ENCODE data around the gene CDH6.

The CDH6 gene

DNA sequence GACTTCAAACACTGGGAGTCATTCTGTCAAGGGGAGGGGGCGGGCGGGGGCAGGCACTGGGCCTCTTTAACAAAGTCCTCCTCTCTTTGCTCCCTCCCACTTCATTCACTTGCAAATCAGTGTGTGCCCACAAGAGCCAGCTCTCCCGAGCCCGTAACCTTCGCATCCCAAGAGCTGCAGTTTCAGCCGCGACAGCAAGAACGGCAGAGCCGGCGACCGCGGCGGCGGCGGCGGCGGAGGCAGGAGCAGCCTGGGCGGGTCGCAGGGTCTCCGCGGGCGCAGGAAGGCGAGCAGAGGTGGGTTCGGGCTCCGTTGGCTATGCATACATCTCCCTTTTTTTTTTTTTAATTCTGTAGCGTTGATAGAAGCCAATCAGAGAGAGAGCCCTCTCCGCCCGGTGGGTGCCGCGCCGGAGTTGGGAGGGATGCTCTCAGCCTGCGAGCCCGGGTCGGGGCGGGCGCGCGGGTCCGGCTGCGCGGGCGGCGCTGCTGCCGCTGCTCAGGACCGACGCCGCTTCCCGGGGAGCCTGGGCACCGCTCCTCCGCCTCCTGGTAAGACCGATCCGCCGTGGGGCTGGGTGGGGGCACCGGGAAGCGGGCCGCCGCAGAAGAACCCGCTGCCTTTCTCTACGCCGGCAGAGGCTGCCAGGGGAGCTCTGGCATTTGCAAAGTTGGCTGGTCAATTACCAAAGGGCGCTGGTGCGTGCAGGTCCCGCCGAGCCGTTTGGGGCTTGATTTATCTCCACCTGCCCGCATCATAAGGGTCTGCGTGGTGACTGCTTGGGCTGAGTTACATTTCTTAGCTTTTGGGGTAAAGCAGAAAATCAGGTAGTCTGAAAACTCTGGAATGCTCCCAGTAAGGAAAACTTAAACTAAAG lies at the start of gene CDH6:
Gene CDH6 (plus strand): TSS at position 96 of the 877 bp plus-strand sequence. CDS start 73,788 bp downstream, outside the sequence.
- no peak for DNase-seq (ENCODE audit: low read depth in 2 of 2)

DNA sequence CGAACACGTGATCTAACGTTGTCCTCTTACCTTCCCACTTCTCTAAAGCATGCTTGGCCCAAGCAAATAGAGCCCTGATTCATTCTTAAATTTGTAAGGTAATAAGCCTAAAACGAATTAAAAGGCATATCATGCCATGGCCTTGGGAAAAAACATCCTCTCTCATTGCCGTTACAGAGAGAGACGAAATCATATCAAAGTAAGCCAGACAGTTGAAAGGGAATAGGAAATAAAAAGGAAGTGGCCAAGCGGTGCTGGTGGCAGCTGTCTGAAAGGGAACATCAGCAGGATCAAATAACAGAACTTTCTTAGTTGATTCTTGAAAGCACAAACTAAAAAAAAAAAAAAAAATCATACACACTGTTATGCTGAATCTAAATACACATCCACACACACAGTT lies 49.1 kb upstream of the CDH6 start:
- DNase-seq (ENCODE audit: low read depth in 2 of 2) = no peak

- DNase-seq (ENCODE audit: low read depth in 2 of 2) = no peak
Measured at GRCh38 chr5:31148959-31149475, 44.5 kb upstream of the CDH6 start.

GRCh38 chr5:31153521-31153920 lies 40.0 kb upstream of the CDH6 start:
- DNase-seq (ENCODE audit: low read depth in 2 of 2) = no peak

GRCh38 chr5:31156631-31157160 lies 36.8 kb upstream of the CDH6 start:
- DNase-seq (ENCODE audit: low read depth in 2 of 2) = no peak

GRCh38 chr5:31157720-31158119 lies 35.8 kb upstream of the CDH6 start:
- no peak for DNase-seq (ENCODE audit: low read depth in 2 of 2)

- DNase-seq (ENCODE audit: low read depth in 2 of 2) = no peak
Measured at GRCh38 chr5:31158686-31159085, 34.8 kb upstream of the CDH6 start.

DNA sequence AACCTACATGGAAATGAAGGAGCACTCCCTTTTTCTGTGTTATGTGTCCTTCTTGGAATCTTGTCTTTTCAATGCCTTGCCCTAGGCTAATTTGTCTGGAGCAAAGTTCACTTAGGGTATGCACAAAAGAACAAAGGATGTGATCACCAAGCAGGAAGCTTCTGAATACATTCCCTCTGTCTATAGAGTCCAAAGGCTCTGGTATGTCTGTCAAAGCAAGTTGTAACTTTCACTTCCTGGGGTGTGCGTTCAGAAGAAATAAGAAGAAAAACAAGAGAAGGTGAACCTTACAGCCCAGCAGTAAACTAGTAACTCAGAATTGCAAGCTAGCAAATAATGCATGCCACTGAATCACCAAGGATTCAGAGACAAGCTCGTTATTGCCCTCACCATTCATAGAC lies 31.7 kb upstream of the CDH6 start:
- DNase-seq (ENCODE audit: low read depth in 2 of 2) = no peak

- DNase-seq (ENCODE audit: low read depth in 2 of 2) = no peak
Measured at GRCh38 chr5:31165729-31166128, 27.8 kb upstream of the CDH6 start.

- DNase-seq (ENCODE audit: low read depth in 2 of 2) = no peak
Measured at GRCh38 chr5:31169379-31169778, 24.1 kb upstream of the CDH6 start.

GRCh38 chr5:31172881-31173280 lies 20.6 kb upstream of the CDH6 start:
- DNase-seq (ENCODE audit: low read depth in 2 of 2) = no peak

GRCh38 chr5:31173614-31174013 lies 19.9 kb upstream of the CDH6 start:
- no peak for DNase-seq (ENCODE audit: low read depth in 2 of 2)

- DNase-seq (ENCODE audit: low read depth in 2 of 2) = no peak
Measured at GRCh38 chr5:31181376-31181987, 12.0 kb upstream of the CDH6 start.

DNA sequence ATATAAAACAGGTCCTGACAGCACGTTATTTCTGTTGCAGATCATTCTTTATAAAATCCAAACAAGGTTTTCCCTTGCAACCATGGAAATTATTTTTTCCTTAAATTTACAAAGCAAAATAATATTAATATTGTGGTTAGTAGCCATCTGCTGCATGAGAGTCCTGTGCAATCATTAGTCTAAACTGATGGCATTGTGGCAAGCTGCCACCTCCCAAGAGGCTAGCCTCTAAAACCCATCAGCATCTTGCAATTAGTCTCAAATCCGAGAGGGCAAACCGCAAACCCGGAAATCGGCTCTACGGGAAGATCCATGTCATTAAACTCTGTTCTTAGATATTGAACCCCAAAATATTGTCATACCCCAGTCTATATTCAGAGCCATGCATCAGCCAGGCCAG lies 11.3 kb upstream of the CDH6 start:
- no peak for DNase-seq (ENCODE audit: low read depth in 2 of 2)

GRCh38 chr5:31185951-31186350 lies 7.5 kb upstream of the CDH6 start:
- no peak for DNase-seq (ENCODE audit: low read depth in 2 of 2)

DNA sequence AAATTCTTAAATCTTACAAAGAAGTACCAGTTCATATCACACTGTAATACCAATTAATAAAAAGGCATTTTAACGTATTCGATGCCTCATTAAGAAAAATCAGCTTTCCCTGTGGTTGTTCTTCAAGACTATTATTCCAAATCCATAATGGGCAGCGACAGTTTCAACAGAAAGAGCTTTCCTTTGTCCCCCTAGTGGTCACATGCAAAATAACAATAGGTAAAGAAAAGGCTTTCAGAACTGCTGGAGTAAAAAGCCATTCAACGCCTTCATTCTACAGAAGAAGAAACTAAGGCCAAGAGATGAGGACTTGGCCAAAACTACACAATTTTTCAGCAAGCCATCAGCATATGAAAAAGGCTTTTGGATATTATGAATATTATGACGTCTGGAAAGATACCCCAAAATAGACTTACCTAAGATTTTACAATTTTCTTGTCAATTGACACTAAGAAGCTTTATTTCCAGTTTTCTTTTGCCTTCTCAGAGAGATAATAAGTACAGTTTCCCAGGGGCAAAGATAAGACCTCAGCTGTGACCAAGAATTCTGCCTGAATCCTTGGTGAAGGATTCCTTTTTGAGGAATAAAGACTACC lies 6.7 kb upstream of the CDH6 start:
- DNase-seq (ENCODE audit: low read depth in 2 of 2) = no peak

GRCh38 chr5:31187591-31187990 lies 5.9 kb upstream of the CDH6 start:
- DNase-seq (ENCODE audit: low read depth in 2 of 2) = no peak

GRCh38 chr5:31192442-31192841 lies 1.0 kb upstream of the CDH6 start:
- DNase-seq (ENCODE audit: low read depth in 2 of 2) = no peak

DNA sequence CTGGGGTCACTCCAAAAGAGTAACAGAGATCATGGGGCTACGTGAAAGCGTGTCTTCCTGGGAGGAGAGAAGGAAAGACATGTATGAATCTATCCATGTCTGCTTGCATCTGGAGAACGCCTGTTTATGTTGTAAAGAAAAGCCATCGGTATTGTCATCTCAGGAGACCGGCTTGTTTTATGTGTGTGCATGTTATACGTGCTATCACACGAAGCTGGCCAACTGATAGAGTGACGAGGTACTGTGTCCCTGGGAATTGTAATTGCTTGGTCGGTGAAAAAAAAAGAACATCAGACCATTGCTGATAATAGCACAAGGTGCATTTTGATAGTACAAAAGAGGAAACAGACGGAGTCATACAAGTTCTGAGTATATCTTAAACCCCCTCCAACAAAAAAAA lies 370 bp upstream of the CDH6 start:
- no peak for DNase-seq (ENCODE audit: low read depth in 2 of 2)

DNA sequence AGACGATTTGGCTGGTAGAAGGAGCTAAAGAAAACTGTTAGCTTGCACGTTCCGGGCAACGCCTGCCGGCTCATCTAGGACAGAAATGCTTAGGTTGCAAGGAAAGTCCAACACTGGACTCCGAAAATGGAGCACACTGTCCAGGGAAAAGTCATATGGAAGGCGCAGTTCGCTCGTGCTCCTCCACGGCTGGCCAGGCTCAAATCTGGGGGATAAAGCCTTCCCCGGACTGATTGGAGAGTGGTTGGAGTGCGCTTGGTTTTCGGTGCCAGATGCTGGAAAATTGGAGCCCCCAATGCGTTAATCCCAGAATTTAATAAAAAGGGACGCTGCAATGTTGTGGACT lies 955 bp downstream of the CDH6 start:
- no peak for DNase-seq (ENCODE audit: low read depth in 2 of 2)

DNA sequence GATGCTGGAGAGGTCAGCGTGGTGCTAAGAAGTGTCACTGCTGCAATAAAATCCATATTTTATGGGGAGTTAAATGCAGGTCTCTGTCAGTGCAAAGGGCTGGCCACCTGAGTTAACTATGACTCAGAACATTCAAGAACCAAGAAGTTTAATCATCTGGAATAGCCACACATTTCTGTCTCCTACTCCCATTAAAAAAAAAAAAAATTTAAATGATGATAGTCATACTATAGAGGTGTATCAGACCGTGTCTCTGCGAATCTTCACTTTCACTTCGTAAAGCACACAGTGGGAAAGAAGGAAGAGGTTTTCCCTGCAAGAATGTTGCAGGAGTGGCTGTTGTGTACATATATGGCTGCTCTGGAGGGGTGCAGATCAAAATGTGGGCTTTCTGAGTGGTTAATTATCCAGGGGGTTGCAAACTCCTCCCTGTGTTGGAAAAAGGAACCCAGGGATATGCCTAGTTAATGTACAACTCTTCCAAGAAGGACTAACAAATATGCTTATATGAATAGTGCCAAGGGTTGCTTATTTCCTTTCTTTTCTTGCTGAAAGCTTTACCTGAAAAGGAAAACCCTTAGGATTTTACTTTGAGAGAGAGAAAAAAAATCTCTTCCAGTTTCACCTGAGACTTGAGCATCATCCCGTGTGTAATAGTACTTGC lies 1.5 kb downstream of the CDH6 start:
- DNase-seq (ENCODE audit: low read depth in 2 of 2) = no peak

DNA sequence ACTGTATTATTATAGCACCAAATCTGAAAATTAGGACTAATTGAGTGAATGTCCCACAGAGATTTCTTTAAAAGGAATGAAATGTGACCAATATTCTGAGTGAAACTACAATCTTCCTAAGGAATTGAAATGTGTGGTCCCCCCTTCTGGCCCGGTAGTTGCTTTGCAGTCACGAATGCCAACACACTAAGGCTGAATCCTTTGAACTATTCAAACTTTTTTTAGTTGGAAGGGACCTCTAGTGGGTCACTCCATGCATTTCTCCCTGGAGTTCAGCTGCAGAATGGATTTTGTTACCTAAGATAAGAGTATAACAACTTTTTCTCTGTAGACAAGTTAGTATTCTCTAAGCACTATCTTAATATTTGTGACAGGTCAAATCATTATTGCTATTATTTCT lies 2.8 kb downstream of the CDH6 start:
- no peak for DNase-seq (ENCODE audit: low read depth in 2 of 2)

Data from stimulated activated CD4-positive, alpha-beta T cell treated with anti-CD3 and anti-CD28 coated beads, Interleukin-1b, Interleukin-23, amount 100 ng/mL, for 1 hour (primary cell).